ENCODE data around the gene ZCCHC24.

DNA sequence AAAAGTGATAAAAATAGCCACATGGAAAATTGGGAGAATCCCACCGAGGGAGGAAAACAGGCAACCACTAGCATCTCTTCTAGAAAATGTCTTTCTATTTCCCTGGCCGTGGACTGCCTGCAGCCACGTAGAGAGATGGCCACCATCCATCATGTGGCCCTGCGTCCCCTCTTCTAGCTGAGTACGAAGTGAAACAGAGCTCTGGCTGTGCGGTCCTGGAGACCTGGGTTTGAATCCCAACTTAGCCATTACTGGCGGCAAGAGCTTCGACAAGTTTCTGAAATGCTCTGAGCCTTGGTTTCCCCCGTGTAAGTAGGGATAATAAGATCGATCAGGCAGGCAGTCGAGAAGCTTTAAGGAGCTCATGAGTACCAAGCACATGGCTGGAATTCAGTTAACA lies 32.9 kb downstream of the ZCCHC24 start:
- TF ChIP-seq, protein P1, sequence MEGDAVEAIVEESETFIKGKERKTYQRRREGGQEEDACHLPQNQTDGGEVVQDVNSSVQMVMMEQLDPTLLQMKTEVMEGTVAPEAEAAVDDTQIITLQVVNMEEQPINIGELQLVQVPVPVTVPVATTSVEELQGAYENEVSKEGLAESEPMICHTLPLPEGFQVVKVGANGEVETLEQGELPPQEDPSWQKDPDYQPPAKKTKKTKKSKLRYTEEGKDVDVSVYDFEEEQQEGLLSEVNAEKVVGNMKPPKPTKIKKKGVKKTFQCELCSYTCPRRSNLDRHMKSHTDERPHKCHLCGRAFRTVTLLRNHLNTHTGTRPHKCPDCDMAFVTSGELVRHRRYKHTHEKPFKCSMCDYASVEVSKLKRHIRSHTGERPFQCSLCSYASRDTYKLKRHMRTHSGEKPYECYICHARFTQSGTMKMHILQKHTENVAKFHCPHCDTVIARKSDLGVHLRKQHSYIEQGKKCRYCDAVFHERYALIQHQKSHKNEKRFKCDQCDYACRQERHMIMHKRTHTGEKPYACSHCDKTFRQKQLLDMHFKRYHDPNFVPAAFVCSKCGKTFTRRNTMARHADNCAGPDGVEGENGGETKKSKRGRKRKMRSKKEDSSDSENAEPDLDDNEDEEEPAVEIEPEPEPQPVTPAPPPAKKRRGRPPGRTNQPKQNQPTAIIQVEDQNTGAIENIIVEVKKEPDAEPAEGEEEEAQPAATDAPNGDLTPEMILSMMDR (IDR thresholded peaks at IDR 0.05), result no peak
- TF ChIP-seq ZFX (IDR thresholded peaks at IDR 0.05; ENCODE audit: borderline replicate concordance), result no peak
